ENCODE data around the gene F8A3.
"Not testable (repeated sequence)": the region's sequence is repeated elsewhere in the genome, so short reads cannot be mapped to it uniquely, and the experiment has no call there.

F8A3 gene

DNA sequence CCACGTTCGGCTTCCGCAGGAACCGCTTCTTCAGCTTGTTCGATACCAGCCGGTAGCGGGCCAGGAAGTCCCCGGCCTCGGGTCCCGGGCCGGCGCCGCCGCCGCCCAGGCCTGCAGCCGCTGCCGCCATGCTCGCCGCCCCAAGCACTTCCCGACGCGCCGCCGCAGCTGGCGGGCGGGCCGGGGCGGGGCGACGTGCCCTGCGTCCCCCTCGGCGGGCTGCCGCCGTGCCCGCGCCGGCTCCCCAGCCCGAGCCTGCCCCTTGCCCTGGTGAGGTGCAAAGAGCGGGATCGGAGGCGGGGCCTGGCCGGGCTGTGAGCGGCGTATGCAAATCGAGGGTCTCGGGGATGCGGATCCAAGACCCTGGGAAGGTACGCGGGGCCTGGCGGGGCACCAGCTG, at the start of gene F8A3:
Gene F8A3 (minus strand): TSS at position 150 of the 400 bp plus-strand sequence. CDS start 20 bp downstream, at position 130.
- not testable (repeated sequence) for DNase-seq (ENCODE audit: low read depth); H3K4me3 ChIP-seq (ENCODE audit: low read length)

DNA sequence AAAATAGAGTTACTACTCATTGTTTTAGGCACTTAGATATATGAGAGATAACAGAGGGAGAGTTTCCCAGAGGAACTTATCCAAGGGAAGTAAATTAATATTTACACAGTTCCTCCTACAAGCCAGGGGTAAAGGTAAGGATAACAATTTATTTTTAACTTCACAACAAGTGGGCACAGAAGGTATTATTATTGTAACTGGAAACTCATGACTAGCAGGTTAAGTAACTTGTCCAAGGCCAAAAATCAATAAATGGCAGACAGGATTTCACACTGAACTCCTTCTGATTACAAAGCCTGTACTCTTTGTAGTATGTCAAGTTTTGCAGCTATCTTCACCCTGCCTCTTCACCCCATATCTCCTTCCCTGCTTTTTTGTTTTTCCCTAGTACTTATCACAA, 46.9 kb upstream of the F8A3 start:
- DNase-seq (ENCODE audit: low read depth) = no peak
- TF ChIP-seq, protein P1, sequence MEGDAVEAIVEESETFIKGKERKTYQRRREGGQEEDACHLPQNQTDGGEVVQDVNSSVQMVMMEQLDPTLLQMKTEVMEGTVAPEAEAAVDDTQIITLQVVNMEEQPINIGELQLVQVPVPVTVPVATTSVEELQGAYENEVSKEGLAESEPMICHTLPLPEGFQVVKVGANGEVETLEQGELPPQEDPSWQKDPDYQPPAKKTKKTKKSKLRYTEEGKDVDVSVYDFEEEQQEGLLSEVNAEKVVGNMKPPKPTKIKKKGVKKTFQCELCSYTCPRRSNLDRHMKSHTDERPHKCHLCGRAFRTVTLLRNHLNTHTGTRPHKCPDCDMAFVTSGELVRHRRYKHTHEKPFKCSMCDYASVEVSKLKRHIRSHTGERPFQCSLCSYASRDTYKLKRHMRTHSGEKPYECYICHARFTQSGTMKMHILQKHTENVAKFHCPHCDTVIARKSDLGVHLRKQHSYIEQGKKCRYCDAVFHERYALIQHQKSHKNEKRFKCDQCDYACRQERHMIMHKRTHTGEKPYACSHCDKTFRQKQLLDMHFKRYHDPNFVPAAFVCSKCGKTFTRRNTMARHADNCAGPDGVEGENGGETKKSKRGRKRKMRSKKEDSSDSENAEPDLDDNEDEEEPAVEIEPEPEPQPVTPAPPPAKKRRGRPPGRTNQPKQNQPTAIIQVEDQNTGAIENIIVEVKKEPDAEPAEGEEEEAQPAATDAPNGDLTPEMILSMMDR (conservative IDR thresholded peaks at IDR 0.05; ENCODE audit: low read length) = no peak
- H3K4me3 ChIP-seq (ENCODE audit: low read length) = no peak overlapping the region

DNA sequence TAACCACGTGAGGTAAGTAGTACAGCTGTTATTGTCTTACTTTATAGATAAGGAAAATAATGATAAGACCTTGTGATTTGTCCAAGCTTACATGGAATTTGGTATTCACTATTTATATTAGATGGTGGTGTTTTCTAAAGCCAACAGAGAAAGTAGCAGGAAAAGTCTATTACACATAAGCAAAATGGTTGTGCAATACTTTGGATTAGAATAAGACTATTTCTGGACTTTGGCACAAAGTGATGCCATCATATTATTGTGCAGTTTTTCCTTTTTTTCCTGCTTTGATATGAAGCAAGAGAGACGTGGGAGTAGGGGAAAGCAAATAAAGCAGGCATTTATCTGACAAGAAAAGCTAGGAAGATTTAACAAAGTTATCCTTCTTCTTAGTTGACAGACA, 36.7 kb upstream of the F8A3 start:
- H3K4me3 ChIP-seq (ENCODE audit: low read length) = not testable (repeated sequence)

DNA sequence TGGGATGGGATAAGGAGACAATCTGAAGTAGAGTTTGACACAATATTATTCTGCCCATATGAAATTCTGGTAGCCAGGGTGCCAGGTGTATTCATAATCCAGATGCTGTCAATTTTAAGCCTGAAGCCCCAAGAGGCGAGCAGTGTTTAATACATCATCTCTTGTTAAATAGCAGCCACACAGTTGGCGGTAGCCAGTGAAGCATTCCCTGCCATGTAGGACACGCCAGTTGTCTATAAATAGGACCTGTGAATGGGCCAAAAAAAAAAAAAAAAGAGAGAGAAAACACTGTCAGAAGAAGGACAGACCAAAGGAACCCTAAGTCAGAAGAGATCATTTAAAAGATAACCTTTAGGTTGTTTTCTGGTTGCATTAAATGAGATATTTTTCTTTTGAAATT, 33.0 kb upstream of the F8A3 start:
- not testable (repeated sequence) for DNase-seq (ENCODE audit: low read depth); H3K4me3 ChIP-seq (ENCODE audit: low read length)

More for the DNA sequence above, 36.7 kb upstream of the F8A3 start:
- DNase-seq (ENCODE audit: low read depth) = not testable (repeated sequence)

DNA sequence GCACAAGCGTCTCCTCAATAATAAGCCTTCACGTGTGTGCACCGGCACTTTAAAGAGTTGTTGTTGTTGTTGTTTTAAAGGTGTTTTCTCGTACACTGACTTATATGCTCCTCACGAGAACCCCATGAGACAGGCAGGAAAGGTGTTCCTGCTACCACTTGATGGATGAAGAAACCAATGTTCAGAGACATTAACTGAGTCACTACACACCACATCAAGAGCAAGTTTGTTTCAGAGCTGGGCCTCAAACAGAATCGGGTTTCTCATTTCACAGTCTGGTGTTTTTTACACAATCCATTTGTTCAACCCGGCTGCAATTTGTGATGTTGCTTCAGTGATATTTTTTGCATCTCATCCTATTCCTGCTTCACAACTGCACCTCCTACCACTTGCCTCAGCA, 18.7 kb upstream of the F8A3 start:
- DNase-seq (ENCODE audit: low read depth); H3K4me3 ChIP-seq (ENCODE audit: low read length): not testable (repeated sequence)

DNA sequence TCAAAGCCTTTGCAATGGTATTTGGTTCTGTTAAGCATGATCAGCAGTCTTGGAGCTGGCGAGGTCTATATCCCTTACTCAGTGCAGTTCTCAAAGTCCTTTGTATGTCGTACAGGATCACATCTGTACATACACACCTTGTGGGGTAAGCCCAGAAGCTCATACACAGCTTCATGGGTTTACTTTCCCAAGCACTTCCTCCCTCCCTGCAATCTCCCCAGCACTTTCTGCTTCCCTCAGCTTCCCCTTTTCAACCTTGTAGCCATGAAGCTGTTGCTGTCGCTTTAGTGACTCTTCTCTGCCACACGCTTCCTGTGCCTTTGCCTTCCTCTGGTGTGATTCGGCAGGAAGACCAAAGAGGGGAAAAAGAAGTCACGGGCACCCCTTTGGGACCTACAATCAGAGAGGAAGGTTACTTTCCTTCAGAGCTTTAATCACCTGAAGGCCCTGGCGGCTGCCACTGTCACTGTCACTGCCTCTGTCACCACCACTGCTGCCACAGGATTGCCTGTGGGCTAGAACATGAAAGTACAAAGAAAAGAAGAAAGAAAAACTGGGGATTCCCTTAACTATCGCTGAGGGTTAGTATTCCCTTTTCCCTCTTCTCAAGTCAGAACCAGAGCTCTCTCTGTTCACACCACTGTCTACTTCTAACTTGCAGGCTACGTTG, 8.0 kb upstream of the F8A3 start:
- DNase-seq (ENCODE audit: low read depth); H3K4me3 ChIP-seq (ENCODE audit: low read length): not testable (repeated sequence)

DNA sequence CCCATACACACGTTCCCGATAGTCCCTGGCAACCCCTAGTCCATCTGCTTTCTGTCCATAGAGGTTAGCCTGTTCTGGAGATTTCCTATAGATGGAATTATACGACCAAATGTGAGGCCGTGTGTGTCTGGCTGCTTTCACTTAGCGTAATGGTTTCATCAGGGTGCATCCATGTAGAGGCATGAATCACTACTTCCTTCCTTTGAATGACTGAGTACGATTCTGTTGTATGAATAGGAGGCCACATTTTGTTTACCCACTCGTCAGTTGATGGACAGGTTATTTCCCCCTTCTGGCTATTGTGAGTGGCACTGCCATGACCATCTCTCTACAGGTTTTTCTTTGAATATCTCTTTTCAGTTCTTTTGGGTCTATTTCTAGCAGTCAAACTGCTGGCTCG, 2.1 kb upstream of the F8A3 start:
- DNase-seq (ENCODE audit: low read depth); H3K4me3 ChIP-seq (ENCODE audit: low read length): not testable (repeated sequence)

DNA sequence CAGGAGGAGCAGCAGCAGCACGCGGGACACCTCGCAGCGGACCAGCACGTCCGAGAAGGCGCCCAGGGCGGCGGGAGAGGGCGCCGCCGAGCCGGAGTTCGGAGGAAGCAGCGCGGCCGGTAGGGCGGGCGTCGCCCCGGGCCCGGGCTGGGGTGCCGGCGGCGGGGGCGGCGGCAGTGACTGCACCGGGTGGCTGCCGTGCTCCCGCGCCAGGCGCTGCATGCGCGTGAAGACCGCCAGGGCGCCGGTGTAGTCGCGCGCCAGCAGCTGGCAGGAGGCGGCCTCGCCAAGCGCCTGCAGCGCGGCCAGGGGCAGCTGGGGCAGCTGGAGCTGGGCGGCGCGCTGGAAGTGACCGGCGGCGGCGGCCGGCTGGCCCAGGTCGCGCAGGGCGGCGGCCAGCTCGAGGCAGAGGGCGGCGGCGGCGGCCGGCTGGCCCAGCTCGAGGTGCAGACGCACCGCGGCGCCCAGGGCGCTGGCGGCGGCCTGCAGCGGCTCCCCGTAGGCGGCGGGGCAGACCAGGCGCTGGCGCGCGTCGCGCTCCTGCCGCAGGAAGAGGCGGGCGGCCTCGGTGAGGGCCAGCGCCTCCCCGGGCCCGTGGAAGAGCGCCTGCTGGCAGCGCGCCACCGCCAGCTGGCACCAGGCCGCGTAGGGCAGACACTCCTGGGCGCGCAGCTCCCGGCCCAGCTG, 516 bp downstream of the F8A3 start:
- not testable (repeated sequence) for H3K4me3 ChIP-seq (ENCODE audit: low read length); DNase-seq (ENCODE audit: low read depth)

DNA sequence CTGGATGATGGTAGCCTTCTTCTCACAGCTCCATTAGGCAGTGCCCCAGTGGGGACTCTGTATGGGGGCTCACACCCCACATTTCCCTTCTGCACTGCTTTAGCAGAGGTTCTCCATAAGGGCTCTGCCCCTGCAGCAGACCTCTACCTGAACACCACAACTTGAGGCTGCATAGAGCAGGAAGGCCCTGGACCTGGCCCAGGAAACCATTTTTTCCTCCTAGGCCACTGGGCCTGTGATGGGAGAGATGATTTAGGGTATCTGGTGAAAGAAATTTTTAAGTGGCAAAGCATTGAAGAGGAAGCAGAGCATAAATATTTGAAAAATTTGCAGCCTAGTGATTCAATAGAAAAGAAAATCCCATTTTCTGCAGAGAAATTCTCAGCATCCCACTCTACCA, 17.3 kb downstream of the F8A3 start:
- DNase-seq (ENCODE audit: low read depth) = no peak
- H3K4me3 ChIP-seq (ENCODE audit: low read length) = no peak overlapping the region
- TF ChIP-seq, protein P1 (conservative IDR thresholded peaks at IDR 0.05; ENCODE audit: low read length) = no peak

DNA sequence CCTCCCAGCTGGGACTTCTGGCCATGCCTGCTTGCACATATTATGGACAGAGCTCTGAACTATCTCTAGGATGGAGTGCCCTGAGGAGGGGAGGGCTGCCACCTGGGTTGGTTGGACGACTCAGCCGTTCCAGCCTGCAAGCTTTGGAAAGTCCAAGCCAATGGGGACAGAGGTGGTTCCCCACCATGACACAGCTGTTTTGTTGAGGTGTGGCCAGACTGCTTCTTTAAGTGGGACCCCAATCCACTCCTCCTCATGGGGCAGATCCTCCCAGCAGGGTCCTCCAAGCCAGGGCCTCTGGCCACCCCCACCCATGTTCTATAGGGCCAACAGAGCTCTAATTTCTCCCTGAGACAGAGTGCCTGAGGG, 22.7 kb downstream of the F8A3 start:
- TF ChIP-seq, protein P1 (conservative IDR thresholded peaks at IDR 0.05; ENCODE audit: low read length) = no peak
- H3K4me3 ChIP-seq (ENCODE audit: low read length) = no peak overlapping the region
- DNase-seq (ENCODE audit: low read depth) = no peak

DNA sequence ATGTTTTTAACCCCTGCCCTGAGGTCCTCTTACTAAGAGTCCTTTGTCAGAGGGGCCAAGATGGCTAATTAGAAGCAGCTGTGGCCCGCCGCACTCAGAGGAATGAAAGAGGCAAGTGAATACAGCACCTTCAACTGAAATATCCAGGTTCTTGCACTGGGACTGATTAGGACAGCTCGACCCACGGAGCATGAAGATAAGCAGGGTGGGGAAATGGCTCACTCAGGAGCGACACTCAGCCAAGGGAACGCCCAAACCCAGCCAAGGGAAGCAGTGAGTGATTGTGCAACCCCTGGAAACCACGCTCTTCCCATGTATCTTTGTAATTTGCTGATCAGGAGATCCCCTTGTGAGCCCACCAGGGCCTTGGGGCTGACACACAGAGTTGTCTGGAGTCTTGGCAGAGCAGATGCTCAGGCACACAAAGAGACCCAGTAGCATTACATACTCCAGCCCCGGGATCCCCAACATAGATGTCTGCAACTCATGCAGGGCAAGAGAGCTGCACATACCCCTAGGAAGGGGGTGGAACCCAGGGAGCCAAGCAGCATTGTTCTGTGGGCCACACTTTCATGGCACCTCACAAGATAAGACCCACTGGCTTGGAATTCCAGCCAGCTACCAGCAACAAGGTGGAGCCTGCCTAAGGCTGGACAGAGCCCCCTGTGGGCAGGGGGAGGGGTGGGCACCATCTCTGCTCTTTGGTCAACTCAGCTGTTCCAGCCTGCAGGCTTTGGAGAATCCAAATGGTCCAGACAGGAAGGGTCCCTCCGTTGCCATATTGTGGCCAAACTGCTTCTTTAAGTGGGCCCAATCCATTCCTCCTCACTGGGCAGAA, 23.3 kb downstream of the F8A3 start:
- DNase-seq (ENCODE audit: low read depth) = no peak
- TF ChIP-seq, protein P1 (conservative IDR thresholded peaks at IDR 0.05; ENCODE audit: low read length) = no peak
- no peak overlapping the region for H3K4me3 ChIP-seq (ENCODE audit: low read length)

Measured in AG10803 (cell line).